A549 (cell line): ENCODE measurements around the gene OR2T2. TPM values are rescaled to one million over a fixed set of nuclear protein-coding genes. Genes with fewer than 3 reads are reported as not detected.
"Not testable (repeated sequence)": the region's sequence is repeated elsewhere in the genome, so short reads cannot be mapped to it uniquely, and the experiment has no call there.

Source experiments
- ATAC-seq, 2 experiments: fragments of 200-7000 bp in 1 of 2; fragments of >200 bp in 1 of 2; cut with Nextera tagmentation in 1 of 2; cut with Tn5 transposase in 1 of 2; 3 replicates each; pipeline versions ENCODE4 v1.8.0 to v1.9.1; 2018 to 2020; ENCODE audit warnings: mild to moderate bottlenecking in 1 of 2, moderate library complexity in 1 of 2
- CTCF ChIA-PET: fragments of 300-600 bp; sonication (Branson Sonifier 250); formaldehyde crosslinking; extraction: SDS; loops from one replicate; lab custom pipeline; 2021; ENCODE audit warnings: antibody characterized with exemption, inconsistent platforms; lab: Yijun Ruan, JAX
- POLR2A ChIA-PET: fragments of 350-600 bp; formaldehyde crosslinking; extraction: SDS; loops from one replicate; lab custom pipeline; 2021; ENCODE audit warnings: antibody characterized with exemption, inconsistent platforms; lab: Yijun Ruan, JAX
- DNase-seq, 2 experiments: peaks; one replicate each; pipeline versions ENCODE4 v3.0.0 to v3.0.0-alpha.2; 2011 to 2016; ENCODE audit warnings: low read depth in 1 of 2, low spot score in 1 of 2
- FAIRE-seq: peaks from 2 replicates; lab custom pipeline; 2011; peaks lifted over from hg19 to GRCh38; lab: Jason Lieb, UNC
- H3K27ac ChIP-seq, 2 experiments: fragments of >200 bp; sonication (Bioruptor Twin); formaldehyde crosslinking; 3 replicates each; pipeline ENCODE4 v1.5.1; 2016 to 2017
- H3K4me1 ChIP-seq: fragments of >200 bp; sonication (Bioruptor Twin); formaldehyde crosslinking; 3 replicates; pipeline ENCODE4 v1.6.1; 2016
- H3K4me2 ChIP-seq: fragments of >200 bp; sonication (Bioruptor Twin); formaldehyde crosslinking; 3 replicates; pipeline ENCODE4 v1.6.1; 2016
- H3K4me3 ChIP-seq: fragments of >200 bp; sonication (Bioruptor Twin); formaldehyde crosslinking; 3 replicates; pipeline ENCODE4 v1.5.1; 2016
- H3K9me3 ChIP-seq: fragments of >200 bp; sonication (Bioruptor Twin); formaldehyde crosslinking; 3 replicates; pipeline ENCODE4 v1.6.1; 2016
- CEBPB ChIP-seq, 2 experiments: fragments of >200 bp in 1 of 2; sonication (Bioruptor Twin) in 1 of 2; formaldehyde crosslinking in 1 of 2; IDR thresholded peaks; 2 replicates each; pipeline ENCODE4 v1.6.1; 2012 to 2016
- NFE2L2 ChIP-seq: fragments of 150-350 bp; conservative IDR thresholded peaks from 2 replicates; pipeline ENCODE4 v1.6.1; 2014; ENCODE audit warnings: low read length
- PHF8 ChIP-seq: fragments of 200-600 bp; sonication (generic); IDR thresholded peaks from 2 replicates; pipeline ENCODE4 v1.6.1; 2016; ENCODE audit warnings: low read depth, mild to moderate bottlenecking, antibody characterized with exemption, moderate library complexity, borderline replicate concordance
- RARB ChIP-seq: fragments of 250-450 bp; sonication (Bioruptor Pico); IDR thresholded peaks from 2 replicates; pipeline ENCODE4 v1.8.0; 2021; ENCODE audit warnings: mild to moderate bottlenecking, moderate library complexity
- RCOR1 ChIP-seq: fragments of 150-350 bp; IDR thresholded peaks from 2 replicates; pipeline ENCODE4 v1.6.1; 2014; ENCODE audit warnings: antibody characterized with exemption, low read length, low read depth
- REST ChIP-seq: fragments of 200-600 bp; sonication (generic); IDR thresholded peaks from 2 replicates; pipeline ENCODE4 v1.6.1; 2016; ENCODE audit warnings: antibody characterized with exemption, mild to moderate bottlenecking, moderate library complexity
- ZFP36 ChIP-seq: fragments of 450-650 bp; IDR thresholded peaks from 2 replicates; pipeline ENCODE4 v1.6.1; 2014; ENCODE audit warnings: borderline replicate concordance; ENCODE audit not compliant: partially characterized antibody
- ZNF302 ChIP-seq: fragments of 250-450 bp; sonication (Bioruptor Pico); IDR thresholded peaks from 2 replicates; pipeline ENCODE4 v1.9.0; 2021; ENCODE audit warnings: inconsistent platforms, mild to moderate bottlenecking, moderate library complexity
- WGBS: methylation state at CpG from one replicate; pipeline ENCODE4 v1.1.6; 2017; ENCODE audit errors: missing lambda C conversion rate; 5-methylcytosine and 5-hydroxymethylcytosine counted together
- polyA plus RNA-seq, 4 experiments: library from polyadenylated mRNA; depleted of rRNA in 3 of 4; stranded (reverse); fragments of >200 nt; fragmentation: RNase III in 1 of 4; extraction: RNeasy Plus Mini Kit Qiagen cat#74134 plus additional on column Dnase treatment in 1 of 4; gene quantifications; 2 replicates in 3 of 4; 3 replicates in 1 of 4; pipeline ENCODE4 v1.2.3, GENCODE V29; 2011 to 2017

Gene OR2T2
- polyA plus RNA-seq, 2 of the 4 experiments (the other 2 are of a cell fraction) = not detected

- DNase-seq = no peak
- Histone ChIP-seq H3K27ac (no peak overlapping the region), H3K4me1 (no peaks in the 10 kb centered on the region), H3K4me2 (no peak overlapping the region), H3K4me3 (no peak overlapping the region), H3K9me3 (peaks cover 8% of the 10 kb centered on the region)
- ChIA-PET POLR2A (no interaction called here), CTCF (no interaction called here)
- WGBS = 0% methylated on average over 3 of the region's 3 CpGs
- no peak for FAIRE-seq
- no peak for TF ChIP-seq RCOR1
- ATAC-seq = no peak
These were observed 29.2 kb upstream of the OR2T2 start for GRCh38 chr1:248416226-248416625.

DNA sequence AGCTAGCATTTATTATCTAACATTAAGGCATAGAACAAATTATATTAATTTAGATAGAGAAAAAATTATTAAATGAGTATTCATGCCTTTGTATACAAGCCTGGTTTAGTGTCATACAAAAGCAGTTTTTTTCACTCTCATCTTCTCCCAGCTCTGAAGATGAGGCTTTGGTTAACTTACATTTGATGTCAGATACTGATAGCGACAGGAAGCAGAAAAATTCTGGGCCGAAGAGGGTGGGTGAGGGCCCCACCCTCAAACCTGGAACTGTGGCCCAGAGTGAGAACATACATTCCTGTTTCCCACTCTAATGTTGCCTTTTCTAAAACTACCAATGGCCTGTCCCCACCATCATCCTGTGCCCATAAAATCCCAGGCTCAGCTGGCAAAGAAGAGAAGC lies 27.6 kb upstream of the OR2T2 start:
- Histone ChIP-seq H3K9me3 (peaks cover 5% of the 10 kb centered on the region; the same call in 2 of the 3 replicates), H3K4me3 (no peak overlapping the region), H3K27ac (no peak overlapping the region), H3K4me1 (no peaks in the 10 kb centered on the region), H3K4me2 (no peak overlapping the region)
- POLR2A ChIA-PET = no interaction called here
- no peak for FAIRE-seq
- TF ChIP-seq ZNF302 (CRISPR knock-in tag) = no peak
- TF ChIP-seq REST = no peak
- no peak for TF ChIP-seq RARB (CRISPR knock-in tag)
- TF ChIP-seq CEBPB (IDR thresholded peaks at IDR 0.05) = no peak
- no peak for TF ChIP-seq NFE2L2
- no peak for DNase-seq
- CTCF ChIA-PET = no interaction called here
- WGBS = 0% methylated on average over 2 of the region's 2 CpGs
- no peak for ATAC-seq

- TF ChIP-seq NFE2L2 = no peak
- TF ChIP-seq ZFP36 = peak; percentile 73
- no peak for TF ChIP-seq PHF8
- TF ChIP-seq, all 56 proteins: peak for 1
- Histone ChIP-seq H3K4me1 (no peaks in the 10 kb centered on the region), H3K4me2 (no peak overlapping the region), H3K4me3 (no peak overlapping the region), H3K27ac (no peak overlapping the region), H3K9me3 (peaks cover 5% of the 10 kb centered on the region; the same call in 2 of the 3 replicates)
- ATAC-seq (no peak), DNase-seq (peak in 1 of 2 experiments; percentile 4), FAIRE-seq (no peak)
- CTCF ChIA-PET = interaction anchor here (0.6 kb wide), 1 partner anchor 547 kb away, joined by 4 read pairs; no protein-coding TSS in a partner anchor
- 2% methylated on average over 1 of the region's 1 CpG for WGBS
- POLR2A ChIA-PET = no interaction called here
These were observed 24.1 kb upstream of the OR2T2 start for GRCh38 chr1:248421384-248421783.

DNA sequence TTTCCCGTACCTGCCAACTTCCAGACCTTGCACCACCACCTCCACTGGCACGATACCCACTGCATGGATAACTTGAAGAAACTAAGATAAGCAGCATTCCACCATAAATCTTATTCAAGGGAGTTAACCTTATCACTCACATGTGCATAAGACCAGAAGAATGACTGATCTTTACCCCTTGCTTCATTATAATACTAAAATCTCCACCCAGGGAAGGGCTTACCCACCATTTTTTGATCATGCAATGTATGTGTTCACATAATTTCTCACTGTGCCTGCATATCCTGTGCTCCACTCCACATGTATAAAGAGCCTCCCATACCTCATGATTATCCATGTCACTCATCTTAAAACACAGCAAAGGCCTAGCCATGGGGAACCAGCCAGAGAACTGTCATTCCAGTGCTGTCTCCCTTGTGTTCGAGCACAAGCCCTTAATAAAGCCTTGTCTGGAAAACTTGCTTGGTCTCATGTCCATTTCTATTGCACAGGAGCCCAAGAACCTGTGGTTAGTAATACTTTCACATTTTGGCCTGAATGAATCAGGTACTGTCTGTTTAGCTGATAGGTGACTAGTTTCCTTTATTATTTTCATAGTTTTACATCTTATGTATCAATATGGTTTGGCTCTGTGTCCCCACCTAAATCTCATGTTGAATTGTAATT lies 17.8 kb upstream of the OR2T2 start:
- ATAC-seq, H3K27ac ChIP-seq, H3K4me1 ChIP-seq, POLR2A ChIA-PET, H3K4me2 ChIP-seq, H3K9me3 ChIP-seq, H3K4me3 ChIP-seq, DNase-seq: not testable (repeated sequence)
- CTCF ChIA-PET = interaction anchor here (0.6 kb wide), 1 partner anchor 457 kb away, joined by 3 read pairs; no protein-coding TSS in a partner anchor
- 0% methylated on average over 3 of the region's 3 CpGs for WGBS
- FAIRE-seq = peak; percentile 59

GRCh38 chr1:248428192-248428533 lies 17.3 kb upstream of the OR2T2 start:
- WGBS = 1% methylated on average over 3 of the region's 3 CpGs
- H3K4me3 ChIP-seq, DNase-seq, H3K27ac ChIP-seq, POLR2A ChIA-PET, ATAC-seq, H3K4me2 ChIP-seq, H3K9me3 ChIP-seq, H3K4me1 ChIP-seq, FAIRE-seq: not testable (repeated sequence)
- CTCF ChIA-PET = interaction anchor here (0.6 kb wide), 1 partner anchor 457 kb away, joined by 3 read pairs; no protein-coding TSS in a partner anchor

DNA sequence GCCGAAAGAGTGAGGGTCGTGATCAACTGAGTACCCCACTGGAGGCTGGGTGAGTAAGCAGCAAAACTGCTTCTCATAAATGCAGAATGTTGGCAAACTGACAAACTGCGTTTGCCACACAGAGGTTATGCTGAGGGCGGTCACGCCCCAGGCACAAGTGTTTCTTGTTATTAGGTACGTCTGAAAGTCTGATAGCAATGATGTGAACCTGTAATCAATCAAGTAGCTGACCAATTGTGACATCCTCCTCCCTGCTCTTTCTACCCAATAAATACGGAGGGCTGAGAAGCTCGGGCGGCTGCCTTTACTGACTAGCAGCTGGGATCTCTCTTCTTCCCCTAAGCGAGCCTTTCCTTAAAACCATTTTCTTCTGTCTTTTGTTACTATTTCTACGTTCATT lies 13.8 kb upstream of the OR2T2 start:
- H3K4me3 ChIP-seq, H3K4me2 ChIP-seq, ATAC-seq, DNase-seq, POLR2A ChIA-PET, H3K27ac ChIP-seq, FAIRE-seq, H3K9me3 ChIP-seq, H3K4me1 ChIP-seq, CTCF ChIA-PET: not testable (repeated sequence)
- 7% methylated on average over 11 of the region's 11 CpGs for WGBS

DNA sequence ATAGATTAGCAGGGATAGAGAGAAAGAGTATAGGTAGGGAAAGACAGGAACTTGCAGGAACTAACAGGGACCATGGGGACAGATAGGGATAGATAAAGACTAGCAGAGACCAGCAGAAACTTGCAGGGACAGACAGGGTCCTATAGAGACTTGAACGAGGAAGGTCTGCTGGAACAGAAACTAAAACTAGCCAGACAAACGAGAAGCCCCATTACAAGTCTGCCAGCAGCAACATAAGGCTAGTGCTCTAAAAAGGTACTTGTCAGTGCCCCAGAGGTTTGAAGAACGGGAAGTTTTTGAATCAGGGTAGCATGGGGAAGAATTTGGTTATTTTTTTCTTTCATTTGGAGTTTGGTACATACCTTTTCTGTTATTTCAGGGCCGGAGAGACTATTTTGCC lies 13.2 kb upstream of the OR2T2 start:
- H3K9me3 ChIP-seq, H3K27ac ChIP-seq, FAIRE-seq, H3K4me1 ChIP-seq, POLR2A ChIA-PET, CTCF ChIA-PET, ATAC-seq, H3K4me2 ChIP-seq, H3K4me3 ChIP-seq, DNase-seq: not testable (repeated sequence)
- WGBS = 0% methylated on average over 4 of the region's 4 CpGs

DNA sequence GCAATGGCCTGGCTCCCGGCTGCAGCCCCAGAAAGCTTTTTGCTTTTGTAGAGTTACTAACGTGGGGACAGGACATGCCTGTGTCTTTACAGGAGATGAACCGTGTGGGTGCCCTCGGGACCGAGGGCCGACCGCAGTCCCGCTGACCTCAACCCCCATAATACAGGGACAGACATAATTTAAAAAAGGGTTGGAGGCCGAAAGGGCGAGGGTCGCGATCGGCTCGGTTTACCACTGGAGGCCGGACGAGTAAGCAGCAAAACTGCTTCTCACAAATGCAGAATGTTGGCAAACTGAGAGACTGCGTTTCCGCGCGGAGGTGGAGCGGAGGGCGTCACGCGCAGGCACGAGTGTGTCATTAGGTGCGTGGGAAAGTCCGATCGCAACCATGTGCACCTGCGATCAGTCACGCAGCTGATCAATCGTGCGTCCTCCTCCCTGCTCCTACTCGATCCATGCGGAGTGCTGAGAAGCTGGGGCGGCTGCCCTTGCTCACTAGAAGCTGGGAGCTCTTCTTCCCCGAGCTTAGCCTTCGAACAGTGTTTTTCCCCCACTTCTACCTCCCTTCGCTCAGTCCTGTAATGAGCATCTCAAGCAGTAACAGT lies 11.5 kb upstream of the OR2T2 start:
- DNase-seq, H3K4me3 ChIP-seq, FAIRE-seq, H3K27ac ChIP-seq, H3K9me3 ChIP-seq, H3K4me2 ChIP-seq, ATAC-seq, POLR2A ChIA-PET, CTCF ChIA-PET, H3K4me1 ChIP-seq: not testable (repeated sequence)
- WGBS = 56% methylated on average over 35 of the region's 38 CpGs
